Natural killer cell (primary cell): ENCODE measurements around the gene BCL2L11. TPM values are rescaled to one million over a fixed set of nuclear protein-coding genes. Genes with fewer than 3 reads are reported as not detected.

Source experiments
- ATAC-seq, 3 donors: fragments of 150-1000 bp in 2 of 3; fragments of 200-7000 bp in 1 of 3; cut with Tn5 transposase; 1 replicate in 1 of 3; 2 replicates in 2 of 3; pipeline ENCODE4 v1.10.0; 2021; ENCODE audit warnings: mild to moderate bottlenecking in 2 of 3, moderate library complexity in 2 of 3
- DNase-seq, 2 donors: peaks; one replicate each; pipeline versions ENCODE4 v3.0.0 to v3.0.0-alpha.2; 2013 to 2021; ENCODE audit warnings: mixed read lengths in 1 of 2
- H3K27ac ChIP-seq: one replicate; pipeline ENCODE4 v1.5.1; 2013; ENCODE audit warnings: mild to moderate bottlenecking, low read length
- H3K27me3 ChIP-seq: one replicate; pipeline ENCODE4 v1.6.1; 2013; ENCODE audit warnings: low read length; ENCODE audit not compliant: control insufficient read depth, insufficient read depth
- H3K36me3 ChIP-seq: one replicate; pipeline ENCODE4 v1.6.1; 2013; ENCODE audit warnings: low read length; ENCODE audit not compliant: control insufficient read depth, insufficient read depth
- H3K4me1 ChIP-seq: one replicate; pipeline ENCODE4 v1.6.1; 2013; ENCODE audit warnings: low read length; ENCODE audit not compliant: control insufficient read depth, insufficient read depth
- H3K4me3 ChIP-seq: one replicate; pipeline ENCODE4 v1.5.1; 2013; ENCODE audit warnings: low read length
- H3K9me3 ChIP-seq: one replicate; pipeline ENCODE4 v1.6.1; 2013; ENCODE audit warnings: low read length; ENCODE audit not compliant: control insufficient read depth, insufficient read depth
- H3K27ac Mint-ChIP-seq, 2 donors: one replicate each; pipeline ENCODE4 v1.8.0; 2022; ENCODE audit warnings: mild to moderate bottlenecking in 2 of 2, mixed read lengths in 2 of 2, moderate library complexity in 1 of 2
- H3K27me3 Mint-ChIP-seq, 2 donors: one replicate each; pipeline ENCODE4 v1.8.0; 2022; ENCODE audit warnings: low read depth in 2 of 2, mixed read lengths in 2 of 2
- H3K36me3 Mint-ChIP-seq: one replicate; pipeline ENCODE4 v1.8.0; 2022; ENCODE audit warnings: mixed read lengths
- H3K4me1 Mint-ChIP-seq, 2 donors: one replicate each; pipeline ENCODE4 v1.8.0; 2022; ENCODE audit warnings: mixed read lengths in 2 of 2
- H3K4me3 Mint-ChIP-seq: one replicate; pipeline ENCODE4 v1.8.0; 2022; ENCODE audit warnings: mild to moderate bottlenecking, moderate library complexity, mixed read lengths
- H3K9me3 Mint-ChIP-seq, 2 donors: one replicate each; pipeline ENCODE4 v1.8.0; 2022; ENCODE audit warnings: mixed read lengths in 2 of 2
- WGBS: methylation state at CpG from one replicate; pipeline ENCODE4 v1.1.7; 2013; ENCODE audit warnings: missing lambda C conversion rate; ENCODE audit not compliant: insufficient coverage; 5-methylcytosine and 5-hydroxymethylcytosine counted together
- intact Hi-C: fragments of 100-400 bp; cut with micrococcal nuclease; formaldehyde crosslinking; loops from one replicate; pipeline ENCODE4 v1.14.2; 2022
- total RNA-seq, 4 donors: library from RNA; stranded (reverse); fragments of 120-200 nt in 1 of 4; gene quantifications; one replicate each; pipeline versions ENCODE4 v1.2.3 to v1.2.4, GENCODE V29; 2013 to 2022
- TF ChIP-seq, protein P1 (sequence below): fragments of 200-600 bp; IDR thresholded peaks from one replicate; pipeline ENCODE4 v1.8.0; 2022; ENCODE audit warnings: antibody characterized with exemption

BCL2L11 gene
- total RNA-seq, 3 donors from 2014 or later (not counting 1 experiment from before 2014, with no cell fraction given): 27.4 to 56.9 (median 39.9) TPM

DNA sequence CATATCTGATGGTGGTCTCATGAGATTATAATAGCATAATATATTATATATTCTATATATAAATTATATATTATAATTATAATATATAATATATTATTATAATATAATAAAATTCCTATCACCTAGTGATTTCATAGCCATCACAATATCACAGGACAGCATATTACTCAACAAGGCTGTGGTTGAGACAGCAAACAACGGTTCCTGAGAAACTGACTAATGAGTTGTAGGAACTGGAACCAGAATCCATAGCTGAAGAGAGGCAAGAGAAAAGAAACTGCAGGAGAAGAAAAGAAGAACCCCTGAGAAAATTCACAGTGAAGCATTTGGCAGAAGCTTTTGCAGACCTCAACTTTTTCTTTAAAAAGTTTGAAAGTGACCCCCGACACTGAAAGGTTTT is 84.0 kb downstream of the BCL2L11 start:
- intact Hi-C loops: no loop called here
- no peaks in the 10 kb centered on the region for H3K36me3 Mint-ChIP-seq
- Histone ChIP-seq H3K4me3 (no peak overlapping the region), H3K4me1 (peaks cover 5% of the 10 kb centered on the region), H3K9me3 (no peaks in the 10 kb centered on the region), H3K27me3 (no peaks in the 10 kb centered on the region), H3K27ac (no peak overlapping the region), H3K36me3 (no peaks in the 10 kb centered on the region)
- H3K4me1 Mint-ChIP-seq: peaks cover 6 to 18% of the 10 kb centered on the region in 2 donors
- TF ChIP-seq, protein P1, sequence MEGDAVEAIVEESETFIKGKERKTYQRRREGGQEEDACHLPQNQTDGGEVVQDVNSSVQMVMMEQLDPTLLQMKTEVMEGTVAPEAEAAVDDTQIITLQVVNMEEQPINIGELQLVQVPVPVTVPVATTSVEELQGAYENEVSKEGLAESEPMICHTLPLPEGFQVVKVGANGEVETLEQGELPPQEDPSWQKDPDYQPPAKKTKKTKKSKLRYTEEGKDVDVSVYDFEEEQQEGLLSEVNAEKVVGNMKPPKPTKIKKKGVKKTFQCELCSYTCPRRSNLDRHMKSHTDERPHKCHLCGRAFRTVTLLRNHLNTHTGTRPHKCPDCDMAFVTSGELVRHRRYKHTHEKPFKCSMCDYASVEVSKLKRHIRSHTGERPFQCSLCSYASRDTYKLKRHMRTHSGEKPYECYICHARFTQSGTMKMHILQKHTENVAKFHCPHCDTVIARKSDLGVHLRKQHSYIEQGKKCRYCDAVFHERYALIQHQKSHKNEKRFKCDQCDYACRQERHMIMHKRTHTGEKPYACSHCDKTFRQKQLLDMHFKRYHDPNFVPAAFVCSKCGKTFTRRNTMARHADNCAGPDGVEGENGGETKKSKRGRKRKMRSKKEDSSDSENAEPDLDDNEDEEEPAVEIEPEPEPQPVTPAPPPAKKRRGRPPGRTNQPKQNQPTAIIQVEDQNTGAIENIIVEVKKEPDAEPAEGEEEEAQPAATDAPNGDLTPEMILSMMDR: no peak
- WGBS: 84% methylated on average over 2 of the region's 2 CpGs
- no peak for DNase-seq
- no peak overlapping the region for H3K4me3 Mint-ChIP-seq
- H3K27ac Mint-ChIP-seq: no peak overlapping the region
- H3K27me3 Mint-ChIP-seq: peaks cover 0 to 2% of the 10 kb centered on the region in 2 donors
- no peak for ATAC-seq
- no peaks in the 10 kb centered on the region for H3K9me3 Mint-ChIP-seq

DNA sequence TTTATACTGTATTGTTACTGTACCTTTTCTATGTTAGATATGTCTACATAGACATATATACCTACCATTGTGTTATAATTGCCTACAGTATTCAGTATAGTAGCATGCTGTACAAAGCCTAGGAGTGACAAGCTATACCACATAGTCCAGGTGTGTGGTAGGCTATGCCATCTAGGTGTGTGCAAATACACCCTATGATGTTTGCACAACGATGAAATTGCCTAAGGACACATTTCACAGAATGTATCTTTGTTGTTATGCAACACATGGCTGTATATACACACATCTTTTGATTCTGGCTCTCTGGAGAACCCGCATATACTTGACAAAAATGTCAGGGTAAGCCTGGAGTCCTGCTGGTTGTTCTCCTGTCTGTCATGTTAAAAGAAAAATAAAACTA is 85.1 kb downstream of the BCL2L11 start:
- no peaks in the 10 kb centered on the region for H3K9me3 Mint-ChIP-seq
- ATAC-seq (no peak), DNase-seq (no peak)
- no peak overlapping the region for H3K27ac Mint-ChIP-seq
- Histone ChIP-seq H3K36me3 (no peaks in the 10 kb centered on the region), H3K9me3 (no peaks in the 10 kb centered on the region), H3K27ac (no peak overlapping the region), H3K4me1 (peaks cover 5% of the 10 kb centered on the region), H3K27me3 (no peaks in the 10 kb centered on the region), H3K4me3 (no peak overlapping the region)
- intact Hi-C loops: no loop called here
- no peaks in the 10 kb centered on the region for H3K36me3 Mint-ChIP-seq
- peaks cover 6 to 15% of the 10 kb centered on the region in 2 donors for H3K4me1 Mint-ChIP-seq
- no peak overlapping the region for H3K4me3 Mint-ChIP-seq
- 88% methylated on average over 2 of the region's 2 CpGs for WGBS
- TF ChIP-seq, protein P1: no peak
- H3K27me3 Mint-ChIP-seq: peaks cover 0 to under 1% of the 10 kb centered on the region in 2 donors

DNA sequence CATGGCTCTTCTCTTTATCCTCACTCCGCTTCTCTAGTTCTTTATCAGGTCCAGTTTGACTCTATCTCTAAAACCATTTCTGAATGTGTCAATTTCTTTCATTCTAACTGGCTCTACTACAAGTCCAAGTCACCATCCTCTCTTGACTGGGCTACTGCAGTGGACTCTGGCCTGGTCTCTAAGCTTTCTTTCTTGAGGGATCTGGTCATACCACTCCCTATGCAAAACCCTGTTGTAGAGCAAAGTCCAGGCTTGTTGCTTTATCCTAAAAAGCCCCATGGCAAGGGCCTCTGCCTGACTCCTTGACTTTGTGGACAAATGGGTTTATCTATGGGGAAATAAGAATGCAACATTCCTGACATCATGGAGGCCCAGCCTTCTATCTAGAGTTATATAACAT is 87.1 kb downstream of the BCL2L11 start:
- peaks cover 5% of the 10 kb centered on the region for H3K4me1 ChIP-seq
- H3K4me1 Mint-ChIP-seq: peaks cover 6 to 11% of the 10 kb centered on the region in 2 donors
- no peak overlapping the region for H3K4me3 ChIP-seq
- no peak overlapping the region for H3K27ac ChIP-seq
- no peaks in the 10 kb centered on the region for H3K36me3 ChIP-seq
- no peak overlapping the region for H3K27ac Mint-ChIP-seq
- no peak overlapping the region for H3K4me3 Mint-ChIP-seq
- no peaks in the 10 kb centered on the region for H3K27me3 Mint-ChIP-seq
- H3K36me3 Mint-ChIP-seq: peaks cover 2% of the 10 kb centered on the region
- no peaks in the 10 kb centered on the region for H3K27me3 ChIP-seq
- ATAC-seq (no peak), DNase-seq (no peak)
- H3K9me3 ChIP-seq: no peaks in the 10 kb centered on the region
- H3K9me3 Mint-ChIP-seq: no peaks in the 10 kb centered on the region
- WGBS: 95% methylated on average over 1 of the region's 1 CpG
- TF ChIP-seq, protein P1: no peak
- intact Hi-C loops: no loop called here

DNA sequence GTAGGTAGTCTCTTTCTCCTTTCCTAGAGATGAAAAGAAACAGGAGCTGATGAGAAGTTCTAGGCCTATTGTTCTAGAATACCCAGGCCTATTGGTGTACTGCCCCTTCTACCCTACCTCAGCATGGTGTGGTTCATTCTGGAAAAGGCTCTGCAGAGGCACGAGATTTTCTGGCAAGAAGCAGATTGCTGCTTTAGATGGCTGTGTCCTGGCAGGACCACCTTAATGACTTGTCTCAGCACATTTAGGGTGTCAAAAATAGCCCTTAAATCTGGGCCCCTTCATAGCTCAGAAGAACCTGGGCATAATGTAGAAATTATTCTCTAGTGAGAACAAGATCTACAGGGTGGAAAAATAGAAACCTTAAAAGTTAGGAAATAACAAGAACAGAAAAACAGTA is 87.9 kb downstream of the BCL2L11 start:
- intact Hi-C loops: no loop called here
- Mint-ChIP-seq H3K36me3 (peaks cover 10% of the 10 kb centered on the region), H3K27ac (no peak overlapping the region), H3K4me1 (peaks cover 6 to 11% of the 10 kb centered on the region in 2 donors), H3K9me3 (no peaks in the 10 kb centered on the region), H3K27me3 (no peaks in the 10 kb centered on the region), H3K4me3 (no peak overlapping the region)
- no peak for DNase-seq
- Histone ChIP-seq H3K4me3 (no peak overlapping the region), H3K27ac (no peak overlapping the region), H3K36me3 (no peaks in the 10 kb centered on the region), H3K27me3 (no peaks in the 10 kb centered on the region), H3K9me3 (no peaks in the 10 kb centered on the region), H3K4me1 (peaks cover 5% of the 10 kb centered on the region)
- 85% methylated on average over 1 of the region's 1 CpG for WGBS
- peak in 1 of 3 donors; percentile 9 for ATAC-seq
- TF ChIP-seq, protein P1: no peak
